K562 (cell line): ENCODE results near the gene TFAP2B. TPM values are rescaled to one million over a fixed set of nuclear protein-coding genes. Genes with fewer than 3 reads are reported as not detected.

Source experiments
- ATAC-seq: fragments of 200-7000 bp; cut with Tn5 transposase; 3 replicates; pipeline ENCODE4 v1.9.1; 2020; ENCODE audit warnings: moderate library complexity
- BruUV-seq: library from RNA; stranded (reverse); fragments of 400-500 nt; replicated peaks from 2 replicates; lab custom pipeline; 2021; lab: Mats Ljungman, UMichigan
- CTCF ChIA-PET: fragments of 300-600 bp; formaldehyde crosslinking; extraction: SDS; loops from one replicate; lab custom pipeline; 2021; ENCODE audit warnings: low intra/inter-chr PET ratio; lab: Yijun Ruan, JAX
- POLR2A ChIA-PET: fragments of 300-600, 350-650 bp; sonication (Branson Sonifier 250); formaldehyde crosslinking; extraction: SDS; loops from one replicate; lab custom pipeline; 2021; ENCODE audit warnings: antibody characterized with exemption, inconsistent platforms; lab: Yijun Ruan, JAX
- DNase-seq, 4 experiments: peaks; one replicate each; pipeline versions ENCODE4 v3.0.0 to v3.0.0-alpha.2; 2011 to 2018; ENCODE audit warnings: low spot score in 3 of 4, mixed read lengths in 3 of 4; ENCODE audit errors: extremely low read depth in 1 of 4
- FAIRE-seq: peaks from 2 replicates; lab custom pipeline; 2011; peaks lifted over from hg19 to GRCh38; lab: Jason Lieb, UNC
- H2AFZ ChIP-seq: 2 replicates; pipeline ENCODE4 v1.6.0; 2011; ENCODE audit warnings: low read depth, low read length, control low read depth, inconsistent platforms
- H3K27ac ChIP-seq: fragments of 200-600 bp; 3 replicates; pipeline ENCODE4 v1.8.0; 2011; ENCODE audit warnings: low read depth, mild to moderate bottlenecking, control low read depth, inconsistent platforms, low read length, moderate library complexity, mixed read lengths; ENCODE audit errors: extremely low read depth
- H3K27me3 ChIP-seq, 2 experiments: fragments of 300-600 bp in 1 of 2; 2 replicates in 1 of 2; 3 replicates in 1 of 2; pipeline versions ENCODE4 v1.6.0 to v1.8.0; 2011; ENCODE audit warnings: inconsistent platforms in 2 of 2, low read length in 2 of 2, mild to moderate bottlenecking in 1 of 2, mixed read lengths in 1 of 2, moderate library complexity in 1 of 2; ENCODE audit not compliant: control insufficient read depth in 2 of 2, insufficient read depth in 2 of 2
- H3K36me3 ChIP-seq: fragments of 300-600 bp; 3 replicates; pipeline ENCODE4 v1.8.0; 2011; ENCODE audit warnings: mild to moderate bottlenecking, low read length, inconsistent platforms; ENCODE audit not compliant: control insufficient read depth, insufficient read depth
- H3K4me1 ChIP-seq, 2 experiments: fragments of 200-600 bp in 1 of 2; replicated peaks in 1 of 2; 2 replicates in 1 of 2; 3 replicates in 1 of 2; pipeline versions ENCODE4 v1.5.1 to v1.8.0; 2011; ENCODE audit warnings: inconsistent platforms in 2 of 2, low read length in 2 of 2, mild to moderate bottlenecking in 1 of 2, mixed read lengths in 1 of 2, moderate library complexity in 1 of 2; ENCODE audit not compliant: control insufficient read depth in 2 of 2, insufficient read depth in 2 of 2
- H3K4me2 ChIP-seq: 2 replicates; pipeline ENCODE4 v1.6.1; 2011; ENCODE audit warnings: low read length, control low read depth, inconsistent platforms, mixed read lengths; ENCODE audit not compliant: insufficient read depth
- H3K4me3 ChIP-seq: fragments of 200-600 bp; sonication (generic), shearing (Covaris generic); 2 replicates; pipeline ENCODE4 v1.5.1; 2016; ENCODE audit warnings: control low read depth, inconsistent platforms
- H3K79me2 ChIP-seq: fragments of 200-600 bp; 3 replicates; pipeline ENCODE4 v1.8.0; 2011; ENCODE audit warnings: low read length, inconsistent platforms; ENCODE audit not compliant: control insufficient read depth, insufficient read depth
- H3K9ac ChIP-seq, 2 experiments: 2 replicates each; pipeline versions ENCODE4 v1.6.0 to v1.6.1; 2011; ENCODE audit warnings: low read depth in 2 of 2, low read length in 2 of 2, control low read depth in 1 of 2, inconsistent platforms in 1 of 2, mild to moderate bottlenecking in 1 of 2, mixed read lengths in 1 of 2; ENCODE audit not compliant: insufficient read depth in 1 of 2
- H3K9me1 ChIP-seq: one replicate; pipeline ENCODE4 v1.6.0; 2011; ENCODE audit warnings: inconsistent platforms, mild to moderate bottlenecking, low read length, moderate library complexity; ENCODE audit not compliant: control insufficient read depth, insufficient read depth
- H3K9me3 ChIP-seq: replicated peaks from 2 replicates; pipeline ENCODE4 v1.5.1; 2011; ENCODE audit warnings: low read depth, low read length, inconsistent platforms; ENCODE audit not compliant: control insufficient read depth, insufficient read depth
- H4K20me1 ChIP-seq: replicated peaks from 2 replicates; pipeline ENCODE4 v1.6.1; 2011; ENCODE audit warnings: low read length, inconsistent platforms, mixed read lengths; ENCODE audit not compliant: control insufficient read depth, insufficient read depth
- BACH1 ChIP-seq: fragments of 200-800 bp; sonication (Bioruptor generic); IDR thresholded peaks from 2 replicates; pipeline ENCODE4 v1.6.1; 2016; ENCODE audit warnings: missing genetic modification characterization, missing compliant biosample characterization
- ELF4 ChIP-seq: fragments of 450-650 bp; formaldehyde crosslinking; IDR thresholded peaks from 2 replicates; pipeline ENCODE4 v1.4.0; 2022; ENCODE audit warnings: missing genetic modification characterization
- MTF1 ChIP-seq: fragments of 250-450 bp; sonication (Bioruptor Pico); IDR thresholded peaks from 2 replicates; pipeline ENCODE4 v1.9.0; 2021; ENCODE audit warnings: moderate library complexity, mild to moderate bottlenecking, inconsistent platforms, borderline replicate concordance
- PPARD ChIP-seq: fragments of 250-450 bp; sonication (Bioruptor Pico); IDR thresholded peaks from 2 replicates; pipeline ENCODE4 v1.8.0; 2022; ENCODE audit warnings: inconsistent platforms, mild to moderate bottlenecking, moderate library complexity
- RBM39 ChIP-seq: fragments of 200-400 bp; formaldehyde crosslinking; optimal IDR thresholded peaks from 2 replicates; pipeline ENCODE3; 2018; ENCODE audit warnings: low read depth, low read length
- RFX1 ChIP-seq: fragments of 450-650 bp; IDR thresholded peaks from 2 replicates; pipeline ENCODE4 v1.6.1; 2016; ENCODE audit warnings: mild to moderate bottlenecking, moderate library complexity
- ZNF282 ChIP-seq: sonication (generic); formaldehyde crosslinking; IDR thresholded peaks from 2 replicates; pipeline ENCODE4 v1.8.1; 2023; ENCODE audit warnings: missing genetic modification reagents
- WGBS: fragments of 100-300 bp; shearing (Covaris generic); methylation state at CpG from one replicate; pipeline ENCODE4 v1.1.6; 2016; ENCODE audit warnings: low coverage, mixed read lengths; ENCODE audit not compliant: insufficient coverage; ENCODE audit errors: missing lambda C conversion rate; 5-methylcytosine and 5-hydroxymethylcytosine counted together
- in situ Hi-C: fragments of 300-500 bp; cut with MboI; formaldehyde crosslinking; loops from 4 replicates; pipeline ENCODE4 v1.15.0; 2018; ENCODE audit warnings: inconsistent platforms, mixed read lengths
- intact Hi-C: fragments of 100-400 bp; cut with micrococcal nuclease; formaldehyde crosslinking; loops from 2 replicates; pipeline ENCODE4 v1.14.2; 2022
- polyA plus RNA-seq, 8 experiments: library from polyadenylated mRNA; depleted of rRNA in 4 of 8; stranded (reverse) in 5 of 8; unstranded in 3 of 8; fragments of >200 nt; fragmentation: Nextera tagmentation in 2 of 8; fragmentation: Illumina TruSeq in 1 of 8; extraction: Ambion mirVana in 2 of 8; extraction: Trizol in 1 of 8; gene quantifications; 2 replicates each; pipeline versions ENCODE4 v1.2.1 to v1.2.3, GENCODE V29; 2011 to 2014; ENCODE audit warnings: inconsistent platforms in 1 of 8, missing spikeins in 1 of 8
- total RNA-seq, 7 experiments: library from RNA; depleted of rRNA in 6 of 7; stranded (reverse); fragments of >200 nt in 6 of 7; fragmentation: Illumina TruSeq in 2 of 7; extraction: Trizol in 2 of 7; gene quantifications; 2 replicates each; pipeline versions ENCODE4 v1.2.1 to v1.2.3, GENCODE V29; 2011 to 2021; ENCODE audit warnings: low replicate concordance in 1 of 7
- TF ChIP-seq, protein P1 (sequence below): fragments of 450-650 bp; IDR thresholded peaks from 2 replicates; pipeline ENCODE4 v1.6.1; 2016

TFAP2B gene
- total and polyA plus RNA-seq, 9 of the 15 experiments (the other 6 are each of a cell fraction or from before 2014, with no cell fraction given), result not detected

DNA sequence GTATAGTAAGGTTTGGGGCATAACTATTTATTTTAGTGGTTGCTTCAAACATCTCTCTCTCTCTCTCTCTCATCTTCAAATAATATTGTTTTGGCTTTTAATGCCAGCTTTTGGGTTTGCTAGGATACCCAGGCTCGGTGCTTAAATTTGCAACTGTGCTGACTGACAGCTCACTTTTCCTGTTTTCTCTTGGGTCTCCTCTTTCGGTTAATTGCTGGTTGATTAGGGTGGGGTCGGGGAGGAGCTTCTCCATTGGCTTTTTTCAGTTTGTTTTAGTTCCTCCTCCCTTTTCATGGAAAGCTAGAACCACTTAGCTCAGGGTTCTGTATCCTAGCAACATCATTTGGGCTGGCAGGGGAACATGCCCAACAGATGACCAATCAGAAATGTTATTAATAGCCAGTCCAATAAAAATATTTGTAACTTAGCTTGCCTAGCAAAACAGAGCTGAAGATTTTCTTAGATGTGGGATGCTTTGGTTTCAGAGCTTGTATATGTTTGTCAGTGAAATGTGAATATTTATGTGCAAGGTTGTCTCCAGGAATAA, 11.3 kb downstream of the TFAP2B start:
- Histone ChIP-seq H3K79me2 (no peaks in the 10 kb centered on the region), H3K4me3 (no peak overlapping the region), H3K9ac (no peak overlapping the region), H3K4me1 (peaks cover 8 to 9% of the 10 kb centered on the region in 2 experiments; a peak in 3 of 5 replicates), H3K27me3 (no peaks in the 10 kb centered on the region), H2AFZ (no peak overlapping the region), H4K20me1 (no peaks in the 10 kb centered on the region), H3K9me1 (no peaks in the 10 kb centered on the region), H3K4me2 (no peak overlapping the region), H3K27ac (no peak overlapping the region), H3K9me3 (no peaks in the 10 kb centered on the region), H3K36me3 (no peaks in the 10 kb centered on the region)
- no peak for ATAC-seq
- WGBS, result 14% methylated on average over 3 of the region's 3 CpGs
- POLR2A ChIA-PET, result interaction anchor here (0.8 to 1.7 kb wide), 3 partner anchors 10 to 523 kb away, joined by 3 to 7 read pairs (median 4); no protein-coding TSS in a partner anchor
- intact Hi-C loops, result no loop called here
- no peak for DNase-seq
- peak; percentile 26 for FAIRE-seq
- in situ Hi-C loops, result no loop called here
- TF ChIP-seq, protein P1, sequence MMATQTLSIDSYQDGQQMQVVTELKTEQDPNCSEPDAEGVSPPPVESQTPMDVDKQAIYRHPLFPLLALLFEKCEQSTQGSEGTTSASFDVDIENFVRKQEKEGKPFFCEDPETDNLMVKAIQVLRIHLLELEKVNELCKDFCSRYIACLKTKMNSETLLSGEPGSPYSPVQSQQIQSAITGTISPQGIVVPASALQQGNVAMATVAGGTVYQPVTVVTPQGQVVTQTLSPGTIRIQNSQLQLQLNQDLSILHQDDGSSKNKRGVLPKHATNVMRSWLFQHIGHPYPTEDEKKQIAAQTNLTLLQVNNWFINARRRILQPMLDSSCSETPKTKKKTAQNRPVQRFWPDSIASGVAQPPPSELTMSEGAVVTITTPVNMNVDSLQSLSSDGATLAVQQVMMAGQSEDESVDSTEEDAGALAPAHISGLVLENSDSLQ, result peak; percentile 56
- peak; percentile 58 for TF ChIP-seq RFX1
- TF ChIP-seq PPARD (CRISPR knock-in tag), result no peak
- no peak for TF ChIP-seq ZNF282 (CRISPR knock-in tag)
- no peak for TF ChIP-seq MTF1
- TF ChIP-seq BACH1 (tag), result no peak
- no peak for TF ChIP-seq ELF4 (CRISPR knock-in tag)
- no peak for TF ChIP-seq RBM39
- CTCF ChIA-PET, result no interaction called here
- no TSS peak for BruUV-seq
